ENCODE data around the gene WDR27. TPM values are rescaled to one million over a fixed set of nuclear protein-coding genes. Genes with fewer than 3 reads are reported as not detected.
A peak's percentile ranks its signal among the peaks of the same experiment; 100 is the strongest.

WDR27 gene
- total RNA-seq, 1 donor from 2014 or later = 35.4 TPM

DNA sequence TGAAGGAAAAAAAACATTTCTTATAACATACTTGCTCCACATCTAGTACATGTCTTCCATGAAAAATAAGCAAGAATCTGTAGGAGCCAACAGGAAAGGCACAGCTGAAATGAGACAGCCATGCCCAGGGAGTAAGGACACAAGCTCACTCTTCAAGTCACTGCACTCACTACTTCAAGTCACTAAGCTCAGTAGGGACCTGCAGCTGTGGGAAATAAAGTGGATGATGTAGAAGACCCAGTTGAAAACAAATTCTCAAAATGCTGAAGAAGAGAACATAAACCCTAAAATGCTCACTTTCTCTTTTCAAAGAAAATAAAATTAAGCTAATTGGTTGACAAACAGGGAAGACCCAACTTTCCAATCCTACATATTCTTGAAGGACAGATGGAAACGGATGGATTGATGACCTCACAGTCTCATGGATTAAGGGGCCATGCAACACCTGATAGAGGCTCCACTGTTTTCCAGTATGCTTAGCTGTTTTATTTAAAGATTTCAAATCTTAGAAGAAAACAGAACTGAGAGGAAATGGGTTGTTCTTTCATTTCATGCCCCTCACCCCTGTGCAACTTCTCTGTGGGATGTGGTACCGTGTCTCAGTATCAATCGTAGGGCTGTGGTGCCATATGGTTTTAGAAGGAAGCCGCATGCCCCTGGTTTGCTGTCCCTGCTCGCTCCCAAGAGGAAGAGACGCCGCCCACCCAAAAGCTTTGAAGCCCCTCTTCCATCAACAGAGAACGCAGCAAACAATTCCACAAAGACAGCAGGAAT is 133.3 kb downstream of the WDR27 start:
- DNase-seq (ENCODE audit: low read depth) = no peak

GRCh38 chr6:169567819-169568218 is 134.0 kb downstream of the WDR27 start:
- no peak for DNase-seq (ENCODE audit: low read depth)

- no peak for DNase-seq (ENCODE audit: low read depth)
Measured at GRCh38 chr6:169566961-169567750, 134.7 kb downstream of the WDR27 start.

DNA sequence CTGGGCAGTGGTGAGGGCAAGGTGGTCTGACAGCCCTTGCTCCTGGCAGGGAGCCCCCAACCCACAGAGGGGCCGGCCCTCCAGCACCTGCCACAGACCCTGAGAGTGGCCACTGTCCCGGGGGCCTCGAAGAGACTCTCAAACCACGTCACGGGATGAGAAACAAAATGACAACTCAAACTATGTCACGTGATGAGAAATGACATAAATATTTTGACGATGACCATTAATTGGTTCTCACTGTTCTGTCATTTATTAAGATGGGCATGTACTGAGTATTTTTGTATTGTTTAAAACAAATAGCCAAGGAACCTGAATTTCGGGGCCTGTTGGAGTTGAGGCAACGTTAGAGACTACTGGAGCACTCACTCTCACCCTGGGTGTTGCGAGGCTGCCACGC is 135.5 kb downstream of the WDR27 start:
- no peak for DNase-seq (ENCODE audit: low read depth)

DNA sequence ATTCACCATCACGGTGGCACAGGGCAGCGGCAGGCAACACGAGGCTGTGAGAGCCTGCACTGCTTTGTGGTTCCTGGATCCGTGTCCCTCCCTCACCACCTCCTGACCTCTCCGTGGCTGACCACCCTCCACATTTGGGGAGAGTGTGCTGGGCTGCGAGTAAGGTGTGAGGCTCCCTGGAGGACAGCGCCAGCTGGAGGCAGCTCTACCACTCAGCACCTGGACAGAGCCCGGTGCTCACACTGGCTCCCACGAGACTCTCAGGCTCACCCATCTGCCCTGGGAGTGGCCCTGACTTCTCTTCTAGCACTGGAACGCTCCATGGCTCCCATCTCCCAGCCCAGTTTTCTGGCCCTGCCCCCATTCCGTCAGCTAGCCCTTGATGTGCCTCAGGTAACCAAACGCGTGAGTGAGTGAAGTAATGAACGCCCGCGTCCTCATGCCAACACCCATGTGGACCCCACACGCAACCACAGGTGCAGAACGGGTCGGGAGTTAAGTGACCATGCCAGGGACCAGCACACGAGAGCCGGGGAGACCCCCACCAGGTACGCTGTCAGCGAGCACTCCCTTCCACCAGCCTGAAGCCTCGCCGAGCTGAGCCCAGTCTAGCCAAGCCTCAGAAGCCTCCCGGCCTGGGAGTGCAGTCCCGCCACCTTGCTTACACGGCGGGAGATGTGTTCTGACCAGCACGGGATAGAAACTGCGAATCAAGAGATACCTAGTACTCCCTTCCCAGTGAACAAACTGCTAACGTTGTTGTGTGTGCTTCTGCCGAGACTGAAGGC is 137.2 kb downstream of the WDR27 start:
- DNase-seq (ENCODE audit: low read depth) = no peak

GRCh38 chr6:169561665-169562064 is 140.2 kb downstream of the WDR27 start:
- DNase-seq (ENCODE audit: low read depth) = no peak

GRCh38 chr6:169559592-169559991 is 142.2 kb downstream of the WDR27 start:
- DNase-seq (ENCODE audit: low read depth) = no peak

DNA sequence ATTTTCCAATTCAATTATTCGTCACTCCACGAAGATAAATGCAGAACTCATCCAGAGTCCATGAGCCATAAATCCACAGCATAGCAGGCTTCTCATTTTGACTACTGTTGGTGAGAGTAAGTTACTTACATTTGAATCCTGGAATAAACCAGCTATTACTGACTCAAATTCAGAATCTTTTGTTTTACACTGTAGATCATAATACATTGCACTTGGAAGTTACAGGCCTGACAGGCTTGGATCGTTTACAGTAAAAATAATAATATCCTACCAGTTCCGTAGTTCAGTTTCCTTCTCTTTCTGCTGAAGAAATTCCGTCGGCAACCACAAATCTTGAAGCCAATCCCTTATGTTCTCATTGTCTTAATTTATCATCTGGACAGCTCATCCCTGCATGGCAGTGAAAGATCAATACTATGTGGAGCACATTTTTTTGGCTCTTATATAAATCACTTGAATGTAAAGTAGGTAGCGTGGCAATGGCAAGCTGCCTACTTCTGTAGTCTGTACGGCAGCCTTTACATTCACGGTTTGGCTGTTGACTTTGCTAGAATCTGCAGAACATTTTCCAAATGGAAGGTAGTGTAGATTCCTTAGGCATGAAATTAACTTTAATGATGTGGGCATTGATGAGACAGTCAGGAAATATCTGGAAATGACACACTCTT is 142.9 kb downstream of the WDR27 start:
- DNase-seq (ENCODE audit: low read depth) = no peak

DNA sequence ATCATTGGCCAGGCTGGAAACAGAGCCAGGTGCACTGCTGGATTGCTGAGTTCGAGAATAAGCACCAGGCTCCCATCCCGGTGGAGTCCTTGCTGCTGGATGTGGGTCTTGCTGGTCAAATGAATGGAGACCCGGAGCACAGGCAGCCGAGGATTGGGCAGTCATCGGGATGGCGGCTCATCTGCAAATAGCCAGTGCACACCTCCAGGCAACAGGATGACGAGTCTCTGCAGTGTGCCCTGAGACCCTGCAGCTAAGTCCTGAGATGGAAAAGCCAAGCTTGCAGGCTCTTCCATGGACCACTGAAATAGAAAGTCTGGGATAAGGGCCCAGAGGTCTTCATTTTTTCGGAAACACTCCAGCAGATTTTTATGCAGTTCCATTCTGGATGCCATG is 143.5 kb downstream of the WDR27 start:
- no peak for DNase-seq (ENCODE audit: low read depth)

GRCh38 chr6:169557887-169558286 is 143.9 kb downstream of the WDR27 start:
- no peak for DNase-seq (ENCODE audit: low read depth)

- DNase-seq (ENCODE audit: low read depth) = peak; percentile 71
Measured at GRCh38 chr6:169556758-169557548, 144.9 kb downstream of the WDR27 start.

- DNase-seq (ENCODE audit: low read depth) = peak; percentile 52
Measured at GRCh38 chr6:169555971-169556617, 145.7 kb downstream of the WDR27 start.

DNA sequence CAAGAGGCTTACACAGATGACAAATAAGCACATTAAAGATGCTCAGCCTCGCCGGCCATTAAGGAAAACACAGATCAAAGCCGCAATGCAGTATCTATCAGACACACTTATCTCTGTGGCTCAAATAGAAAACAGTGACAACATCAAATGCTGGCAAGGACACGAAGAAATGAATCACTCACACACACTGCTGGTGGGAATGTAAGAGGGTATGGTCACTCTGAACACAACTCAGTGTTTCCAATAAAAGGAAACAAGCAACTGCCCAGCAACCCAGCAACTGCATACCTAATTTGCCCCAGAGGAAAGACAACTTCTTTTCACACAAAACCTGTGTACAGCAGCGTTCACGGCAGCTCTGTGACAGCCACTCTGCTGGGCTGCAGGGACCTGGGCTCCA is 155.8 kb downstream of the WDR27 start:
- DNase-seq (ENCODE audit: low read depth) = no peak

GRCh38 chr6:169543704-169544103 is 158.1 kb downstream of the WDR27 start:
- no peak for DNase-seq (ENCODE audit: low read depth)

- no peak for DNase-seq (ENCODE audit: low read depth)
Measured at GRCh38 chr6:169542491-169542890, 159.3 kb downstream of the WDR27 start.

- DNase-seq (ENCODE audit: low read depth) = no peak
Measured at GRCh38 chr6:169539176-169539897, 162.5 kb downstream of the WDR27 start.

DNA sequence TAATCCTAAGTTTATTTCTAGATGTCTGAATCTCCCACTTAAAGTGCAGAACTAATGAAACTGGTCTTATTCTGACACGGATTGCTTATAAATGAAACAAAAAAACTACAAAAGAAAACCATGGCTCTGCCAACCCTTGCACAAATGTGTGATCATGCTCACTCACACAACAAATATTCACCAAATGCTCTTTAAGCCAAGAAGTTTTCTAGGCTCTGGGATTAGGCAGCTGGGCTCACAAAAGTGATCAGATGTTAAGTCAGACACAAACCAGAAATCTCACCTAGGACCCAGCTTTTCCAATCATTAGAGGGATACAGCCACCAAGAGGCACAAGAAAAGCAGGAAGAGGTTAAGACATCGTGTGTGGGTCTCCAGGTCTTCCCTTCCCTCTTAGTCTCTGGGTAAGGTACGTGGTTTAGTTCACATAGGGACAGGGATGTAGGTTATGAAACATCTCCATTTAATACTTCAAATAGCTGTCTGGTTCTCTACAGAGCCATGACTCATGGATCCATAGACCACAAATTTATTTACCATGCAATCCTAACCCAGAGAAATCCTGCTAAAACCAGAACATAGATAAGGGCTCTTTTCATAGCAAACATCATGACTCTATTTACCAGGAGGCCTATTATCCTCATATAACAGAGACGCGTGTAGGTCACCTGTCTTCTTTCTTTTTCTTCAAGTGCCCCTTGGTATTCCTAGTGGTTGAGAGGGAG is 165.2 kb downstream of the WDR27 start:
- no peak for DNase-seq (ENCODE audit: low read depth)

DNA sequence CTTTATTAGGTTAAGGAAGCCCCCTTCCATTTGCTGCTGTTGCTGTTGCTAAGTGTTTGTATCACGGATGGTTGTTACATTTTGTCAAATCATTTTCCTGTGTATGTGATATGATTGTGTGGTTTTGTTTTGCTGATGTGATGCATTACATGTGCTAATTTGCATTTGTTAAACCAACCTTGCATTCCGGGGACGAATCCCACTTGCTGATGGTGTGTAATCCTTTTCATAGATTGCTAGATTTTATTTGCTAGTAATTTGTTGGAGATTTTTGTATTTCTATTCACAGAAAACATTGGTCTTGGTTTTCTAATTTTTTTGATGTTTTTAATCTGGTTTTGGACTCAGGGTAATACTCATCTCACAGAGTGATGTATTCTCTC is 167.8 kb downstream of the WDR27 start:
- no peak for DNase-seq (ENCODE audit: low read depth)
